CD14-positive monocyte (primary cell): ENCODE results near the gene RPL18. TPM values are rescaled to one million over a fixed set of nuclear protein-coding genes. Genes with fewer than 3 reads are reported as not detected.
A peak's percentile ranks its signal among the peaks of the same experiment; 100 is the strongest.

Experiments used
- DNase-seq, 3 donors: peaks; one replicate each; pipeline ENCODE4 v3.0.0-alpha.2; 2011 to 2022
- H2AFZ ChIP-seq: 2 replicates; pipeline ENCODE4 v1.6.0; 2012; ENCODE audit warnings: mild to moderate bottlenecking, low read depth, low read length, inconsistent platforms; ENCODE audit not compliant: insufficient read depth, poor library complexity, severe bottlenecking
- H3K27ac ChIP-seq, 2 donors: 1 replicate in 1 of 2; 2 replicates in 1 of 2; pipeline ENCODE4 v1.5.1; 2012 to 2013; ENCODE audit warnings: low read length in 2 of 2, control low read depth in 1 of 2, inconsistent platforms in 1 of 2, low read depth in 1 of 2, mild to moderate bottlenecking in 1 of 2
- H3K27me3 ChIP-seq, 2 donors: one replicate each; pipeline versions ENCODE4 v1.6.0 to v1.6.1; 2011 to 2013; ENCODE audit warnings: low read length in 2 of 2; ENCODE audit not compliant: control insufficient read depth in 2 of 2, insufficient read depth in 2 of 2
- H3K36me3 ChIP-seq, 2 donors: replicated peaks in 1 of 2; 1 replicate in 1 of 2; 2 replicates in 1 of 2; pipeline versions ENCODE4 v1.5.1 to v1.6.1; 2012 to 2013; ENCODE audit warnings: low read length in 2 of 2, control low read depth in 1 of 2, inconsistent platforms in 1 of 2, mild to moderate bottlenecking in 1 of 2; ENCODE audit not compliant: insufficient read depth in 2 of 2, control insufficient read depth in 1 of 2
- H3K4me1 ChIP-seq, 2 donors: 1 replicate in 1 of 2; 2 replicates in 1 of 2; pipeline versions ENCODE4 v1.5.1 to v1.6.1; 2012 to 2013; ENCODE audit warnings: low read length in 2 of 2, control low read depth in 1 of 2, inconsistent platforms in 1 of 2, mild to moderate bottlenecking in 1 of 2, moderate library complexity in 1 of 2; ENCODE audit not compliant: insufficient read depth in 2 of 2, control insufficient read depth in 1 of 2
- H3K4me2 ChIP-seq: replicated peaks from 2 replicates; pipeline ENCODE3; 2012; ENCODE audit warnings: low read length, moderate library complexity, mild to moderate bottlenecking; ENCODE audit not compliant: poor library complexity, severe bottlenecking; ENCODE audit errors: extremely low read depth
- H3K4me3 ChIP-seq, 3 experiments: fragments of 200-600 bp in 1 of 3; sonication (generic) in 1 of 3; replicated peaks in 1 of 3; 1 replicate in 2 of 3; 2 replicates in 1 of 3; pipeline ENCODE4 v1.5.1; 2011 to 2013; ENCODE audit warnings: low read length in 3 of 3, mild to moderate bottlenecking in 3 of 3, control low read depth in 2 of 3, low read depth in 2 of 3, inconsistent platforms in 1 of 3, moderate library complexity in 1 of 3
- H3K79me2 ChIP-seq: 2 replicates; pipeline ENCODE4 v1.6.0; 2012; ENCODE audit warnings: mild to moderate bottlenecking, control low read depth, inconsistent platforms, low read length, moderate library complexity; ENCODE audit not compliant: insufficient read depth
- H3K9ac ChIP-seq: 2 replicates; pipeline ENCODE4 v1.6.0; 2017; ENCODE audit warnings: low read length, mild to moderate bottlenecking; ENCODE audit not compliant: insufficient read depth, poor library complexity, severe bottlenecking
- H3K9me3 ChIP-seq, 2 donors: replicated peaks in 1 of 2; 1 replicate in 1 of 2; 2 replicates in 1 of 2; pipeline versions ENCODE4 v1.5.1 to v1.6.1; 2012 to 2013; ENCODE audit warnings: low read length in 2 of 2, control low read depth in 1 of 2; ENCODE audit not compliant: control insufficient read depth in 1 of 2, insufficient read depth in 1 of 2
- H4K20me1 ChIP-seq: 2 replicates; pipeline ENCODE4 v1.6.0; 2012; ENCODE audit warnings: mild to moderate bottlenecking, low read length, control low read depth, moderate library complexity; ENCODE audit not compliant: insufficient read depth
- H3K27ac Mint-ChIP-seq, 7 donors: one replicate each; pipeline ENCODE4 v1.8.0; 2020; ENCODE audit warnings: mild to moderate bottlenecking in 7 of 7, mixed read lengths in 7 of 7, moderate library complexity in 6 of 7, inconsistent platforms in 2 of 7
- H3K27me3 Mint-ChIP-seq, 3 donors: one replicate each; pipeline ENCODE4 v1.8.0; 2021 to 2022; ENCODE audit warnings: low read depth in 3 of 3, mild to moderate bottlenecking in 3 of 3, mixed read lengths in 3 of 3, moderate library complexity in 3 of 3, inconsistent platforms in 1 of 3
- H3K36me3 Mint-ChIP-seq, 2 donors: one replicate each; pipeline ENCODE4 v1.8.0; 2020; ENCODE audit warnings: mixed read lengths in 2 of 2, inconsistent platforms in 1 of 2, mild to moderate bottlenecking in 1 of 2
- H3K4me1 Mint-ChIP-seq: one replicate; pipeline ENCODE4 v1.8.0; 2020; ENCODE audit warnings: mild to moderate bottlenecking, mixed read lengths
- H3K4me3 Mint-ChIP-seq, 2 donors: one replicate each; pipeline ENCODE4 v1.8.0; 2020; ENCODE audit warnings: mild to moderate bottlenecking in 2 of 2, mixed read lengths in 2 of 2, moderate library complexity in 1 of 2
- H3K9me3 Mint-ChIP-seq, 7 donors: one replicate each; pipeline ENCODE4 v1.8.0; 2020 to 2022; ENCODE audit warnings: mixed read lengths in 7 of 7, mild to moderate bottlenecking in 6 of 7, moderate library complexity in 6 of 7, inconsistent platforms in 2 of 7
- CTCF ChIP-seq: fragments of 200-600 bp; IDR thresholded peaks from one replicate; pipeline ENCODE4 v1.8.0; 2022; ENCODE audit warnings: antibody characterized with exemption, mild to moderate bottlenecking
- WGBS: methylation state at CpG from one replicate; pipeline ENCODE4 v1.1.5; 2013; ENCODE audit warnings: missing lambda C conversion rate; ENCODE audit not compliant: insufficient coverage; 5-methylcytosine and 5-hydroxymethylcytosine counted together
- intact Hi-C, 2 donors: fragments of 100-400 bp; cut with micrococcal nuclease; formaldehyde crosslinking; loops; one replicate each; pipeline versions ENCODE4 v1.15.0 to v1.15.1; 2023
- polyA plus RNA-seq, 3 donors: library from polyadenylated mRNA; depleted of rRNA in 1 of 3; unstranded in 2 of 3; stranded (reverse) in 1 of 3; fragments of 300-500 nt in 2 of 3; fragments of >200 nt in 1 of 3; fragmentation: Illumina TruSeq in 2 of 3; gene quantifications; 1 replicate in 2 of 3; 2 replicates in 1 of 3; pipeline ENCODE4 v1.2.3, GENCODE V29; 2012 to 2021

RPL18 gene
- polyA plus RNA-seq, 3 donors, result 803 to 1,540 (median 892) TPM

- peak in 1 of 3 donors; percentile 26 for DNase-seq
- WGBS, result 27% methylated on average over 16 of the region's 19 CpGs
- intact Hi-C loops, result no loop called here
- H3K27me3 ChIP-seq, result peaks cover 0 to 5% of the 10 kb centered on the region in 2 donors
- Mint-ChIP-seq H3K36me3 (no peaks in the 10 kb centered on the region), H3K4me3 (peak overlapping the region in 1 of 2 donors; percentile 11), H3K27ac (no peak overlapping the region), H3K27me3 (peaks cover 17 to 30% (median 23%) of the 10 kb centered on the region in 3 donors), H3K9me3 (peaks cover 0 to 3% (median 0%) of the 10 kb centered on the region in 7 donors), H3K4me1 (peaks cover 6% of the 10 kb centered on the region)
- H3K4me3 ChIP-seq, result no peak overlapping the region
- no peaks in the 10 kb centered on the region for H3K36me3 ChIP-seq
- no peak overlapping the region for H3K4me2 ChIP-seq
- H3K27ac ChIP-seq, result no peak overlapping the region
- H4K20me1 ChIP-seq, result no peaks in the 10 kb centered on the region
- H3K4me1 ChIP-seq, result peaks cover 2 to 3% of the 10 kb centered on the region in 2 donors
- H2AFZ ChIP-seq, result peak overlapping the region; percentile 46
- H3K79me2 ChIP-seq, result no peaks in the 10 kb centered on the region
- no peak overlapping the region for H3K9ac ChIP-seq
- no peak for TF ChIP-seq CTCF
- H3K9me3 ChIP-seq, result no peaks in the 10 kb centered on the region
Observed at GRCh38 chr19:48568345-48568886, 50.6 kb downstream of the RPL18 start.

Other genes starting within 250 kb of the RPL18 start
- gene KDELR1, start 227.6 kb downstream of the RPL18 start, polyA plus RNA-seq, result 10 to 100 TPM; 42.0 to 72.0 (median 51.3) TPM
- under 1 TPM in 2 of 3 donors, not detected in 1; 0.13 to 0.29 TPM for gene GRIN2D, start 225.5 kb downstream of the RPL18 start, polyA plus RNA-seq
- 10 to 100 TPM in 1 of 3 donors, 1 to 10 TPM in 2; 3.7 to 13.9 (median 10.0) TPM for gene GRWD1, start 173.2 kb downstream of the RPL18 start, polyA plus RNA-seq
- under 1 TPM in 2 of 3 donors, not detected in 1; 0.09 to 0.56 TPM for gene KCNJ14, start 163.6 kb downstream of the RPL18 start, polyA plus RNA-seq
- 10 to 100 TPM; 21.3 to 48.2 (median 21.7) TPM for gene CYTH2, start 149.8 kb downstream of the RPL18 start, polyA plus RNA-seq
- under 1 TPM in 1 of 3 donors, not detected in 2; 0.08 TPM for gene LMTK3, start 107.3 kb downstream of the RPL18 start, polyA plus RNA-seq
- under 1 TPM in 2 of 3 donors, not detected in 1; 0.09 to 0.40 TPM for gene SULT2B1, start 67.0 kb downstream of the RPL18 start, polyA plus RNA-seq
- not detected for gene SPACA4, start 12.4 kb downstream of the RPL18 start, polyA plus RNA-seq
- gene FAM83E, start 4.1 kb downstream of the RPL18 start, polyA plus RNA-seq, result not detected
- 1 to 10 TPM; 8.5 to 9.4 (median 9.1) TPM for gene SPHK2, start 328 bp upstream of the RPL18 start, polyA plus RNA-seq
- 10 to 100 TPM; 12.8 to 22.3 (median 17.5) TPM for gene DBP, start 18.2 kb upstream of the RPL18 start, polyA plus RNA-seq
- gene CA11, start 27.0 kb upstream of the RPL18 start, polyA plus RNA-seq, result 1 to 10 TPM; 1.1 to 4.9 (median 1.8) TPM
- under 1 TPM in 1 of 3 donors, not detected in 2; 0.44 TPM for gene NTN5, start 53.8 kb upstream of the RPL18 start, polyA plus RNA-seq
- not detected for gene FUT2, start 76.8 kb upstream of the RPL18 start, polyA plus RNA-seq
- under 1 TPM in 1 of 3 donors, not detected in 2; 0.07 TPM for gene MAMSTR, start 100.5 kb upstream of the RPL18 start, polyA plus RNA-seq
- gene RASIP1, start 121.4 kb upstream of the RPL18 start, polyA plus RNA-seq, result 1 to 10 TPM in 1 of 3 donors, not detected in 2; 1.2 TPM
- gene IZUMO1, start 127.7 kb upstream of the RPL18 start, polyA plus RNA-seq, result not detected
- gene FUT1, start 133.5 kb upstream of the RPL18 start, polyA plus RNA-seq, result under 1 TPM in 1 of 3 donors, not detected in 2; 0.03 TPM
- not detected for gene FGF21, start 136.3 kb upstream of the RPL18 start, polyA plus RNA-seq
- gene BCAT2, start 191.9 kb upstream of the RPL18 start, polyA plus RNA-seq, result 10 to 100 TPM; 14.1 to 17.0 (median 16.0) TPM
- gene HSD17B14, start 217.3 kb upstream of the RPL18 start, polyA plus RNA-seq, result not detected
- 1 to 10 TPM in 2 of 3 donors, under 1 TPM in 1; 0.69 to 1.5 (median 1.1) TPM for gene PLEKHA4, start 249.4 kb upstream of the RPL18 start, polyA plus RNA-seq